ENCODE results near the gene CORO1A. TPM values are rescaled to one million over a fixed set of nuclear protein-coding genes. Genes with fewer than 3 reads are reported as not detected.

CORO1A gene
- total and polyA plus RNA-seq, 2 experiments from 2014 or later = 10.2 to 23.5 TPM

DNA sequence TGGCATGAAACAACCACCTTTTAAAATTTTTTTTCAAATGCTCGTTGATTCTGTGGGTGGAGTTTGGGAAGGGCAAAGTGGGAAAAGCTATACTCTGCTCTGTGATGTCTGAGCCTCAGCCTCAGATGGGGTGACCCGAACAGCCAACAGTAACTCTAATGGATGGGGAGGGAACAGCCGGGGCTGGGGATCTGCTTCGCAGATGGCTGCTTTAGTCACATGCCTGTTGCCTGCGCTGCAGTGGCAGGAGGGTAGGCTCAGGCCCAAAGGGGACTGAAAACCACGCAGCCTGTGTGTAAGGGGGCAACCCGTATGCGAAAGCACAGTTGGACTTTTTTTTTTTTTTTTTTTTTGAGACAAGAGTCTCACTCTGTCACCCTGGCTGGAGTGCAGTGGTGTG is 45.5 kb upstream of the CORO1A start (continued):
- TF ChIP-seq, protein P1, sequence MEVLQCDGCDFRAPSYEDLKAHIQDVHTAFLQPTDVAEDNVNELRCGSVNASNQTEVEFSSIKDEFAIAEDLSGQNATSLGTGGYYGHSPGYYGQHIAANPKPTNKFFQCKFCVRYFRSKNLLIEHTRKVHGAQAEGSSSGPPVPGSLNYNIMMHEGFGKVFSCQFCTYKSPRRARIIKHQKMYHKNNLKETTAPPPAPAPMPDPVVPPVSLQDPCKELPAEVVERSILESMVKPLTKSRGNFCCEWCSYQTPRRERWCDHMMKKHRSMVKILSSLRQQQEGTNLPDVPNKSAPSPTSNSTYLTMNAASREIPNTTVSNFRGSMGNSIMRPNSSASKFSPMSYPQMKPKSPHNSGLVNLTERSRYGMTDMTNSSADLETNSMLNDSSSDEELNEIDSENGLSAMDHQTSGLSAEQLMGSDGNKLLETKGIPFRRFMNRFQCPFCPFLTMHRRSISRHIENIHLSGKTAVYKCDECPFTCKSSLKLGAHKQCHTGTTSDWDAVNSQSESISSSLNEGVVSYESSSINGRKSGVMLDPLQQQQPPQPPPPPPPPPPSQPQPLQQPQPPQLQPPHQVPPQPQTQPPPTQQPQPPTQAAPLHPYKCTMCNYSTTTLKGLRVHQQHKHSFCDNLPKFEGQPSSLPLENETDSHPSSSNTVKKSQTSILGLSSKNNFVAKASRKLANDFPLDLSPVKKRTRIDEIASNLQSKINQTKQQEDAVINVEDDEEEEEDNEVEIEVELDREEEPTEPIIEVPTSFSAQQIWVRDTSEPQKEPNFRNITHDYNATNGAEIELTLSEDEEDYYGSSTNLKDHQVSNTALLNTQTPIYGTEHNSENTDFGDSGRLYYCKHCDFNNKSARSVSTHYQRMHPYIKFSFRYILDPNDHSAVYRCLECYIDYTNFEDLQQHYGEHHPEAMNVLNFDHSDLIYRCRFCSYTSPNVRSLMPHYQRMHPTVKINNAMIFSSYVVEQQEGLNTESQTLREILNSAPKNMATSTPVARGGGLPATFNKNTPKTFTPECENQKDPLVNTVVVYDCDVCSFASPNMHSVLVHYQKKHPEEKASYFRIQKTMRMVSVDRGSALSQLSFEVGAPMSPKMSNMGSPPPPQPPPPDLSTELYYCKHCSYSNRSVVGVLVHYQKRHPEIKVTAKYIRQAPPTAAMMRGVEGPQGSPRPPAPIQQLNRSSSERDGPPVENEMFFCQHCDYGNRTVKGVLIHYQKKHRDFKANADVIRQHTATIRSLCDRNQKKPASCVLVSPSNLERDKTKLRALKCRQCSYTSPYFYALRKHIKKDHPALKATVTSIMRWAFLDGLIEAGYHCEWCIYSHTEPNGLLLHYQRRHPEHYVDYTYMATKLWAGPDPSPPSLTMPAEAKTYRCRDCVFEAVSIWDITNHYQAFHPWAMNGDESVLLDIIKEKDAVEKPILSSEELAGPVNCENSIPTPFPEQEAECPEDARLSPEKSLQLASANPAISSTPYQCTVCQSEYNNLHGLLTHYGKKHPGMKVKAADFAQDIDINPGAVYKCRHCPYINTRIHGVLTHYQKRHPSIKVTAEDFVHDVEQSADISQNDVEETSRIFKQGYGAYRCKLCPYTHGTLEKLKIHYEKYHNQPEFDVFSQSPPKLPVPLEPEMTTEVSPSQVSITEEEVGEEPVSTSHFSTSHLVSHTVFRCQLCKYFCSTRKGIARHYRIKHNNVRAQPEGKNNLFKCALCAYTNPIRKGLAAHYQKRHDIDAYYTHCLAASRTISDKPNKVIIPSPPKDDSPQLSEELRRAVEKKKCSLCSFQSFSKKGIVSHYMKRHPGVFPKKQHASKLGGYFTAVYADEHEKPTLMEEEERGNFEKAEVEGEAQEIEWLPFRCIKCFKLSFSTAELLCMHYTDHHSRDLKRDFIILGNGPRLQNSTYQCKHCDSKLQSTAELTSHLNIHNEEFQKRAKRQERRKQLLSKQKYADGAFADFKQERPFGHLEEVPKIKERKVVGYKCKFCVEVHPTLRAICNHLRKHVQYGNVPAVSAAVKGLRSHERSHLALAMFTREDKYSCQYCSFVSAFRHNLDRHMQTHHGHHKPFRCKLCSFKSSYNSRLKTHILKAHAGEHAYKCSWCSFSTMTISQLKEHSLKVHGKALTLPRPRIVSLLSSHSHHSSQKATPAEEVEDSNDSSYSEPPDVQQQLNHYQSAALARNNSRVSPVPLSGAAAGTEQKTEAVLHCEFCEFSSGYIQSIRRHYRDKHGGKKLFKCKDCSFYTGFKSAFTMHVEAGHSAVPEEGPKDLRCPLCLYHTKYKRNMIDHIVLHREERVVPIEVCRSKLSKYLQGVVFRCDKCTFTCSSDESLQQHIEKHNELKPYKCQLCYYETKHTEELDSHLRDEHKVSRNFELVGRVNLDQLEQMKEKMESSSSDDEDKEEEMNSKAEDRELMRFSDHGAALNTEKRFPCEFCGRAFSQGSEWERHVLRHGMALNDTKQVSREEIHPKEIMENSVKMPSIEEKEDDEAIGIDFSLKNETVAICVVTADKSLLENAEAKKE (CRISPR knock-in tag; IDR thresholded peaks at IDR 0.05) = no peak
- no peak for TF ChIP-seq ETS1 (IDR thresholded peaks at IDR 0.05)
- TF ChIP-seq, protein P2, sequence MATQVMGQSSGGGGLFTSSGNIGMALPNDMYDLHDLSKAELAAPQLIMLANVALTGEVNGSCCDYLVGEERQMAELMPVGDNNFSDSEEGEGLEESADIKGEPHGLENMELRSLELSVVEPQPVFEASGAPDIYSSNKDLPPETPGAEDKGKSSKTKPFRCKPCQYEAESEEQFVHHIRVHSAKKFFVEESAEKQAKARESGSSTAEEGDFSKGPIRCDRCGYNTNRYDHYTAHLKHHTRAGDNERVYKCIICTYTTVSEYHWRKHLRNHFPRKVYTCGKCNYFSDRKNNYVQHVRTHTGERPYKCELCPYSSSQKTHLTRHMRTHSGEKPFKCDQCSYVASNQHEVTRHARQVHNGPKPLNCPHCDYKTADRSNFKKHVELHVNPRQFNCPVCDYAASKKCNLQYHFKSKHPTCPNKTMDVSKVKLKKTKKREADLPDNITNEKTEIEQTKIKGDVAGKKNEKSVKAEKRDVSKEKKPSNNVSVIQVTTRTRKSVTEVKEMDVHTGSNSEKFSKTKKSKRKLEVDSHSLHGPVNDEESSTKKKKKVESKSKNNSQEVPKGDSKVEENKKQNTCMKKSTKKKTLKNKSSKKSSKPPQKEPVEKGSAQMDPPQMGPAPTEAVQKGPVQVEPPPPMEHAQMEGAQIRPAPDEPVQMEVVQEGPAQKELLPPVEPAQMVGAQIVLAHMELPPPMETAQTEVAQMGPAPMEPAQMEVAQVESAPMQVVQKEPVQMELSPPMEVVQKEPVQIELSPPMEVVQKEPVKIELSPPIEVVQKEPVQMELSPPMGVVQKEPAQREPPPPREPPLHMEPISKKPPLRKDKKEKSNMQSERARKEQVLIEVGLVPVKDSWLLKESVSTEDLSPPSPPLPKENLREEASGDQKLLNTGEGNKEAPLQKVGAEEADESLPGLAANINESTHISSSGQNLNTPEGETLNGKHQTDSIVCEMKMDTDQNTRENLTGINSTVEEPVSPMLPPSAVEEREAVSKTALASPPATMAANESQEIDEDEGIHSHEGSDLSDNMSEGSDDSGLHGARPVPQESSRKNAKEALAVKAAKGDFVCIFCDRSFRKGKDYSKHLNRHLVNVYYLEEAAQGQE (IDR thresholded peaks at IDR 0.05; ENCODE audit: unreplicated experiment) = no peak
- no peak for TF ChIP-seq EZH2phosphoT487 (IDR thresholded peaks at IDR 0.05; ENCODE audit: unreplicated experiment)
- no peak for TF ChIP-seq EZH2 (IDR thresholded peaks at IDR 0.05; ENCODE audit: low read depth, unreplicated experiment)
- no peak for TF ChIP-seq POLR2AphosphoS5 (IDR thresholded peaks at IDR 0.05; ENCODE audit: low read depth)
- no peak for TF ChIP-seq ZNF114 (CRISPR knock-in tag; IDR thresholded peaks at IDR 0.05)
- no peak for TF ChIP-seq STAT1 (IDR thresholded peaks at IDR 0.05; ENCODE audit: unreplicated experiment)
- TF ChIP-seq ZNF331 (CRISPR knock-in tag; IDR thresholded peaks at IDR 0.05; ENCODE audit: low read depth) = no peak

All from GM23338 (cell line).